PC-9 (cell line): Measurements from ENCODE around the gene CD83.

Experiments
- EZH2 ChIP-seq: fragments of 200-600 bp; sonication (generic); IDR thresholded peaks from 2 replicates; pipeline ENCODE4 v1.8.0; 2017; ENCODE audit warnings: antibody characterized with exemption, low read depth
- TF ChIP-seq, protein P1 (sequence below): fragments of 200-600 bp; sonication (generic); conservative IDR thresholded peaks from 2 replicates; pipeline ENCODE4 v1.6.1; 2017; ENCODE audit warnings: mixed run types, antibody characterized with exemption, mild to moderate bottlenecking, moderate library complexity

DNA sequence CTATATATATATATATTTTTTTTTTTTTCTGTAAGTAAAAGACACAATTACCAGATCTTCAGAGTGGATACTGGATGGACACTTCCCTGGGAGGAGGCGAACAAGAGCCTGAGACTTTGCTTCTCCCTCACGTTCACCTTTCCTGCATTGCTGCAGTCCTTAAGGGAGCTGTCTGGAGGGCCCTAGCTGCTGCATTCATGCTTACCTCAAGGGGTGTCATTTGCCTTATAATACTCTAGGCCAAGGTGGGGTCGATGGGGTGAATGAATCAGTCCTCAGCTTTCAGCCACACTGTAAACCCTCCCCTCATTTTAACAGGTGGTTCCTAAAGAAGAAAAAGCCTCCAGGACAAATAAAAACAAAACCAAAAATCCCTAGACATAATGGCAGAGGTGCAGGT lies 34.8 kb upstream of the CD83 start:
- TF ChIP-seq, protein P1, sequence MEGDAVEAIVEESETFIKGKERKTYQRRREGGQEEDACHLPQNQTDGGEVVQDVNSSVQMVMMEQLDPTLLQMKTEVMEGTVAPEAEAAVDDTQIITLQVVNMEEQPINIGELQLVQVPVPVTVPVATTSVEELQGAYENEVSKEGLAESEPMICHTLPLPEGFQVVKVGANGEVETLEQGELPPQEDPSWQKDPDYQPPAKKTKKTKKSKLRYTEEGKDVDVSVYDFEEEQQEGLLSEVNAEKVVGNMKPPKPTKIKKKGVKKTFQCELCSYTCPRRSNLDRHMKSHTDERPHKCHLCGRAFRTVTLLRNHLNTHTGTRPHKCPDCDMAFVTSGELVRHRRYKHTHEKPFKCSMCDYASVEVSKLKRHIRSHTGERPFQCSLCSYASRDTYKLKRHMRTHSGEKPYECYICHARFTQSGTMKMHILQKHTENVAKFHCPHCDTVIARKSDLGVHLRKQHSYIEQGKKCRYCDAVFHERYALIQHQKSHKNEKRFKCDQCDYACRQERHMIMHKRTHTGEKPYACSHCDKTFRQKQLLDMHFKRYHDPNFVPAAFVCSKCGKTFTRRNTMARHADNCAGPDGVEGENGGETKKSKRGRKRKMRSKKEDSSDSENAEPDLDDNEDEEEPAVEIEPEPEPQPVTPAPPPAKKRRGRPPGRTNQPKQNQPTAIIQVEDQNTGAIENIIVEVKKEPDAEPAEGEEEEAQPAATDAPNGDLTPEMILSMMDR = no peak
- no peak for TF ChIP-seq EZH2
